Ovary (tissue), 9 donors: ENCODE results near the gene EEFSEC. TPM values are rescaled to one million over a fixed set of nuclear protein-coding genes. Genes with fewer than 3 reads are reported as not detected.
A peak's percentile ranks its signal among the peaks of the same experiment; 100 is the strongest.

Source experiments
- DNase-seq, 5 donors: peaks; one replicate each; pipeline ENCODE4 v3.0.0-alpha.2; 2019 to 2020
- H3K27ac ChIP-seq, 2 donors: fragments of 200-600 bp; one replicate each; pipeline versions ENCODE4 v1.5.1 to v1.8.0; 2019 to 2022
- H3K27me3 ChIP-seq: fragments of 200-600 bp; one replicate; pipeline ENCODE4 v1.8.0; 2022
- H3K36me3 ChIP-seq: fragments of 200-600 bp; sonication (generic); one replicate; pipeline ENCODE4 v1.5.1; 2019
- H3K4me1 ChIP-seq: one replicate; pipeline ENCODE4 v1.8.1; 2013; ENCODE audit warnings: mild to moderate bottlenecking, moderate library complexity; ENCODE audit not compliant: insufficient read depth
- H3K4me3 ChIP-seq: fragments of 200-600 bp; sonication (generic); one replicate; pipeline ENCODE4 v1.5.1; 2017
- H3K9me3 ChIP-seq, 2 donors: fragments of 200-600 bp in 1 of 2; sonication (generic) in 1 of 2; one replicate each; pipeline versions ENCODE4 v1.5.1 to v1.8.1; 2013 to 2019; ENCODE audit warnings: mild to moderate bottlenecking in 1 of 2, moderate library complexity in 1 of 2
- CTCF ChIP-seq, 3 donors: fragments of 450-650 bp in 2 of 3; fragments of 200-600 bp in 1 of 3; IDR thresholded peaks; one replicate each; pipeline versions ENCODE4 v1.5.1 to v1.8.0; 2016 to 2022; ENCODE audit warnings: antibody characterized with exemption in 3 of 3, mild to moderate bottlenecking in 1 of 3
- EP300 ChIP-seq: sonication (generic); formaldehyde crosslinking; IDR thresholded peaks from one replicate; pipeline ENCODE4 v1.6.1; 2017; ENCODE audit warnings: antibody characterized with exemption
- POLR2A ChIP-seq: fragments of 450-650 bp; IDR thresholded peaks from one replicate; pipeline ENCODE4 v1.6.1; 2017; ENCODE audit warnings: antibody characterized with exemption, mild to moderate bottlenecking, moderate library complexity
- WGBS, 3 donors: extraction: QIAGEN DNeasy Blood & Tissue Kit in 1 of 3; methylation state at CpG; one replicate each; pipeline versions ENCODE4 v1.1.5 to v1.1.7; 2013 to 2017; 5-methylcytosine and 5-hydroxymethylcytosine counted together
- intact Hi-C, 4 donors: fragments of 100-400 bp; cut with DNase I; formaldehyde crosslinking; loops; one replicate each; pipeline versions ENCODE4 v1.11.0 to v1.15.1; 2022 to 2023
- polyA plus RNA-seq, 2 donors: library from polyadenylated mRNA; stranded (reverse); fragments of 200-250 nt in 1 of 2; fragments of 350-450 nt in 1 of 2; fragmentation: Illumina TruSeq in 1 of 2; extraction: RNeasy Lipid Tissue Mini Kit (QIAGEN cat#74804) in 1 of 2; gene quantifications; one replicate each; pipeline ENCODE4 v1.2.3, GENCODE V29; 2013 to 2014
- total RNA-seq, 7 donors: library from RNA; depleted of rRNA in 2 of 7; stranded (reverse); fragments of >200 nt in 2 of 7; fragmentation: NEBNext Ultra II Directional in 3 of 7; extraction: Animal tissue kit (Norgen Biotek cat#: 25700) in 3 of 7; gene quantifications; one replicate each; pipeline versions ENCODE4 v1.1.0 to v1.2.4, GENCODE V29; 2016 to 2023
- donor health status: DM: no; HTN: no; CAD: no; lungs with moderate emphysema.
- donor health status: DM: no; HTN: no; CAD: no.
- donor health status: Bipolar disorder and iron deficiency.
- donor health status: DM: yes; HTN: yes; CAD: no.
- donor health status: DM: no; HTN: no; CAD: no.
- donor health status: DM: yes; HTN: yes; CAD: no.

Gene EEFSEC
- total and polyA plus RNA-seq, 9 donors = 6.8 to 21.0 (median 15.4) TPM

GRCh38 chr3:128167646-128167972, 14.3 kb downstream of the EEFSEC start:
- WGBS, 3 donors = 77 to 89% (median 86%) methylated on average over 8 of the region's 8 CpGs
- intact Hi-C loops = loop anchor here in 2 of 4 donors (5.0 to 10.0 kb wide), 3 partner anchors 90 to 440 kb away; no protein-coding TSS in a partner anchor
- Histone ChIP-seq H3K36me3 (no peaks in the 10 kb centered on the region), H3K4me1 (no peaks in the 10 kb centered on the region), H3K4me3 (no peak overlapping the region), H3K27ac (no peak overlapping the region), H3K9me3 (no peaks in the 10 kb centered on the region), H3K27me3 (no peaks in the 10 kb centered on the region)
- no peak for DNase-seq
- TF ChIP-seq EP300 (no peak), CTCF (IDR thresholded peaks at IDR 0.05) (no peak), POLR2A (no peak)

DNA sequence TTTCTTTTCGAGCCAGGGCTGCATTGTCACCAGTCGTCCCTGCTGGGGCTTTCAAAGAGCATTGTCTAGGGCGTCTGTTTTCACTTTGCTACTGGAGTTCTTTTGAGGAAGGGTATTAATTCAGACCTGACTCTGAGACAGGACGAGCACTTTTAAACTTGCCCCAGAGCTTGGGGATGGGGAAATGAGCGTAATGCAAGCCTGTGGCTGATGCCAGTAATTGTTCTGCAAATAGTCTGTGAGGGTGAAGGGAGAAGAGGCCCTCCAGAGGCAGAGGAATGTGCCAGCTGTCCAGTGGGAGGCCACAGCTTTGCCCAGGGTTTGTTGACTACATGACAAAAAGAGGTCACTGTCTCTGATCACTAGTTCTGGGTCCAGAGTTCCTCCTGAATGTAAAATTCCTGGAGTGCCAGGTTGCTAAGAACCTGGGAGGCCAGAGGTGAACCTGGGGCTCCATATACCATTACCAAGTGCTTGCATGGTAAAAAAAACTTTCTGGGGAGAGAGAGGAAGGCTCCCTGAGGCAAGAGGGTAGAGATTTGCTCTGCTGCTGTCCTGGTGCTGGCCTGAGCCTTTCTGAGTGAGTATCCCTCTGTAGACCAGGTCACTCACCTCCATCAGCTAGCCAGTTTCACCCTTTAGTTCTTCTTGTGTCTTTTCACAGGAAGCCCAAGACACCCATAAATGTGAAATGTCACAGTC, 14.8 kb downstream of the EEFSEC start:
- H3K9me3 ChIP-seq = no peaks in the 10 kb centered on the region
- TF ChIP-seq CTCF (IDR thresholded peaks at IDR 0.05) (no peak), POLR2A (no peak), EP300 (no peak)
- H3K27me3 ChIP-seq = no peaks in the 10 kb centered on the region
- H3K4me3 ChIP-seq = no peak overlapping the region
- DNase-seq = no peak
- 85 to 88% (median 86%) methylated on average over 5 of the region's 5 CpGs for WGBS, 3 donors
- intact Hi-C loops = loop anchor here in 2 of 4 donors (2.0 to 10.0 kb wide), 4 partner anchors 91 to 439 kb away; no protein-coding TSS in a partner anchor
- no peaks in the 10 kb centered on the region for H3K4me1 ChIP-seq
- no peak overlapping the region for H3K27ac ChIP-seq
- no peaks in the 10 kb centered on the region for H3K36me3 ChIP-seq

- TF ChIP-seq CTCF (IDR thresholded peaks at IDR 0.05) (no peak), POLR2A (no peak), EP300 (no peak)
- no peaks in the 10 kb centered on the region for H3K9me3 ChIP-seq
- no peak overlapping the region for H3K4me3 ChIP-seq
- no peaks in the 10 kb centered on the region for H3K36me3 ChIP-seq
- DNase-seq = no peak
- intact Hi-C loops = loop anchor here in 2 of 4 donors (2.0 to 10.0 kb wide), 4 partner anchors 92 to 438 kb away; no protein-coding TSS in a partner anchor
- no peaks in the 10 kb centered on the region for H3K27me3 ChIP-seq
- H3K4me1 ChIP-seq = peaks cover 2% of the 10 kb centered on the region
- WGBS, 3 donors = 89 to 94% (median 92%) methylated on average over 4 of the region's 4 CpGs
- no peak overlapping the region for H3K27ac ChIP-seq
Measured at GRCh38 chr3:128168836-128169235, 15.6 kb downstream of the EEFSEC start.

GRCh38 chr3:128170866-128171516, 17.7 kb downstream of the EEFSEC start:
- intact Hi-C loops = loop anchor here in 3 of 4 donors (5.0 kb wide), 3 partner anchors 251 to 326 kb away; no protein-coding TSS in a partner anchor
- no peaks in the 10 kb centered on the region for H3K36me3 ChIP-seq
- H3K4me3 ChIP-seq = no peak overlapping the region
- H3K27me3 ChIP-seq = no peaks in the 10 kb centered on the region
- H3K27ac ChIP-seq = no peak overlapping the region
- H3K9me3 ChIP-seq = no peaks in the 10 kb centered on the region
- WGBS, 3 donors = 2 to 5% (median 5%) methylated on average over 5 of the region's 5 CpGs
- peaks cover 2% of the 10 kb centered on the region for H3K4me1 ChIP-seq
- TF ChIP-seq EP300 (no peak), CTCF (IDR thresholded peaks at IDR 0.05) (peak; percentile 42 to 86 (median 78))
- DNase-seq = peak; percentile 58 to 73 (median 67)
